Activated CD4-positive, alpha-beta T cell treated with anti-CD3 and anti-CD28 coated beads, Interleukin-2, amount 50 U/mL, for 1 hour (primary cell): ENCODE results near the gene INTS3.
"Not testable (repeated sequence)": the region's sequence is repeated elsewhere in the genome, so short reads cannot be mapped to it uniquely, and the experiment has no call there.

Source experiments
- DNase-seq: peaks from one replicate; pipeline ENCODE4 v3.0.0-alpha.2; 2020

INTS3 gene

DNA sequence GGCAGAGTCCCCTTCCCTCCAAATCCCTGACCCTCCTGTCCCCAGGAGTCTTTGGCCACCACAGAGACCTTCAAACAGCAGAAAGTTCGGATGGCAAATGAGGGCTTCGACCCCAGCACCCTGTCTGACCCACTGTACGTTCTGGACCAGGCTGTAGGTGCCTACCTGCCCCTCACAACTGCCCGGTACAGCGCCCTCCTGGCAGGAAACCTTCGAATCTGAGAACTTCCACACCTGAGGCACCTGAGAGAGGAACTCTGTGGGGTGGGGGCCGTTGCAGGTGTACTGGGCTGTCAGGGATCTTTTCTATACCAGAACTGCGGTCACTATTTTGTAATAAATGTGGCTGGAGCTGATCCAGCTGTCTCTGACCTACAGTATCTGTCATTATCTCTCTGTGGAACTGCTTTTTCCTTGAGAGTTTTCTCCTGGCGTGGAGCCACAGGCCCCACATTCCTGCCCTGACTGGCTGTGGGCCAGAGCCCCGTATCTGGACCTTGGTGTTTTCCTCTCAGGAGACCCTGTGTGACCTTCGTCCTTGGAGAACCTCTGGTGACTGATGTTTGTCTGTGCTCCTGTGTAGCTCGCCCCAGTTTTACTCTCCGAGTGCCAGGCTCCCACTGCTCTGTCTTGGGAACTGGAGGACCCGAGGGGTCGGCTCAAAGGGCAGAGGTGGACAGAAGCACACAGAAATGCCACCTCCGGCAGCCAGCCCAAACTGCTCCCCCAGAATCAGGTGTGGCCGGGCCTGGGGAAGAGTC lies 52.1 kb downstream of the INTS3 start:
- DNase-seq, result no peak

DNA sequence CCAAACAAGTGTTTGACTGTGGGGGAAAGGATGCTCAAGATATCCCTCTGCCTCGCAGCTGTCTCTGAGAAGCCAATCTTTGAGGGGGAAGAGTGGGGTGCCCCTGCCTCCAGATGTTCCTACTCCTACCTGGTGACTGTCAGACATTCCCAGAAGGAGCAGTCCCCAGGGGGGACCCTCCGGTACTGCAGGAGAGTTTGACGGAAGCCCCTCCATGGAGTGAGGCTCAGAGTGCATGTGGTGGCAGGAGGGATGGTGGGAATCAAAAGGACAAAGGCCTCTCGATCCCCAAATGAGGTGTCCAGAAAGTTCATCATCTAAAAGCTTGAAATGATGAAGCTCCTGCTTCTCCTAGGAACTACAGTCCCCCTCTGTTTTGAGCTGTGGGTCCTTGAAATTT lies 52.7 kb downstream of the INTS3 start:
- DNase-seq, result no peak

DNA sequence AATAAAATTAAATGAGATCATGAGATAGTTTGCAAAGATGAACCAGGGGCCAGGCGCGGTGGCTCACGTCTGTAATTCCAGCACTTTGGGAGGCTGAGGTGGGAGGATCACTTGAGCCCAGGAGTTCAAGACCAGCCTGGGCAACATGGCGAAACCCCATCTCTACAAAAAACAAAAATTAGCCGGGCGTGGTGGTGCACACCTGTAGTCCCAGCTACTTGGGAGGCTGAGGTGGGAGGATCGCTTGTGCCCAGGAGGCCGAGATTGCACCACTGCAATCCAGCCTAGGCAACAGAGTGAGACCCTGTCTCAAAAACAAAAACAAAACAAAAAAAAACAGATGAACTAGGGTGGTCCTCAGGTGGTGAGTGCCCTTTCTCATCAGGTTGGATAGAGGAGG lies 54.8 kb downstream of the INTS3 start:
- DNase-seq, result not testable (repeated sequence)

DNA sequence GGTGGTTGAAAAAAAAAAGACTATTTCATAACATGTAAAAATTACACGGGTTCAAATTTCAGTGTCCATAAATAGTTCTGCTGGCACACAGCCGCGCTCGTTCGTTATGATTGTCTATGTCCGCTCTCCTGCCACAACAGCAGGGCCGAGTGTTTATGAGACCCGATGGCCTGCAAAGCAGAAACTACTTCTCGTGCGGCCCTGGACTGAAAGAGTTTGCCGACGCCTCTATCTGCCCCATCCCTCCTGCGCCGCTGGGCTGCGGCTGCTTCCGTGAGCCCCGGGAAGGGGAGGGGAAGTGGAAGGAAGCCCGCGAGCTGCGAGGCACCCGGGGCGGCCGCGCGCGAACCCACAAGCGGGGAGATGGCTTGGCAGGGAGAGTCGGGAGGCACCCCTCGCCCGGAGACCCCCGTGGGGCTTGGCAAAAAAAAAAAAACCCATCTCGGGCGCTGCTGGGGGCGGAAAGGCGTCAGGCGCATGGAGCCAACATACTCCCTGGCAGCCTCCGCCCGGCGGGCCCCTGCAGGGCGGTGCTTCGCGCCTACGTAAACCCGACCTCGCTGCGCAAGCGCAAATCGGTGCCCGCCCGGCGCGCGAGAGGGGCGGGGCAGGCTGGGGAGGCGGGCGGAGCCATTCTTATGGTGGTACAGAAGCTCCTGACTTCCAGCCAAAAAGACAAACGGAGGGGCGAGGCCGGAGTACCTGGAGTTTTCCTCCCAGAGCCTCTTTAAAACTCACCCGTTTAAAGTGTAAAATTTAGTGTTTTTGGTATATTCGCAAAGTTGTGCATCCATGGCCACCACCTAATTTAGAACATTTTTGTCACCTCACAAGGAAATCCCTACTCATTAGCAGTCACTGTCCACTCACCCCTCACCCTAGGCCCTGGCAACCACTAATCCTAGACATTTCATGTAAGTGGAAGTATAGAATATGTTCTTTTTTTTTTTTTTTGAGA lies 55.7 kb downstream of the INTS3 start:
- DNase-seq, result peak; percentile 89

DNA sequence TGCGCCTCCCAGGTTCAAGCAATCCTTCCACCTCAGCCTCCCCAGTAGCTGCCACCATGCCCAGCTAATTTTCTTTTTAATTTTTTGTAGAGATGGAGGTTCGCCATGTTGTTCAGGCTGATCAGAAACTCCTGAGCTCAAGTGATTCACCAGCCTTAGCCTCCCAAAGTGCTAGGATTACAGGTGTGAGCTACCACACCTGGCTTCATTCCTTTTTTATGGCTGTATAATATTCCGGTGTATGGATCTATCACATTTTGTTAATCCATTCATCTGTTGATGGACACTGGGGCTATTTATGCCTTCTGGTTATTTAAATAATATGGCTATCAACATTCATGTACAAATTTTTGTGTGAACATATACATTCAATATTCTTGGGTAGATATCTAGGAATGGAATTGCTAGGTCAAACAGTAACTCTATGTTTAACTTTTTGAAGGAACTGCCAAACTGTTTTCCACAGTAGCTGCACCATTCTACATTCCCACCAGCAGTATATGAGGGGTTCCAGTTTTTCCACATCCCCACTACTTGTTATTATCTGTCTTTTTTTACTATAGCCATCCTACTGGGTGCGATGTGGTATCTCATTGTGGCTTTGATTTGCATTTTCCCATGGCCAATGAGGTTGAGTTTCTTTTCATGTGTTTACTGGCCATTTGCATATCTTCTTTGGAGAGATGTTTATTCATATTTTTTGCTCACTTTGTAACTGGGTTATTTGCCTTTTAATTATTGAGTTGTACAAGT lies 58.4 kb downstream of the INTS3 start:
- no peak for DNase-seq

DNA sequence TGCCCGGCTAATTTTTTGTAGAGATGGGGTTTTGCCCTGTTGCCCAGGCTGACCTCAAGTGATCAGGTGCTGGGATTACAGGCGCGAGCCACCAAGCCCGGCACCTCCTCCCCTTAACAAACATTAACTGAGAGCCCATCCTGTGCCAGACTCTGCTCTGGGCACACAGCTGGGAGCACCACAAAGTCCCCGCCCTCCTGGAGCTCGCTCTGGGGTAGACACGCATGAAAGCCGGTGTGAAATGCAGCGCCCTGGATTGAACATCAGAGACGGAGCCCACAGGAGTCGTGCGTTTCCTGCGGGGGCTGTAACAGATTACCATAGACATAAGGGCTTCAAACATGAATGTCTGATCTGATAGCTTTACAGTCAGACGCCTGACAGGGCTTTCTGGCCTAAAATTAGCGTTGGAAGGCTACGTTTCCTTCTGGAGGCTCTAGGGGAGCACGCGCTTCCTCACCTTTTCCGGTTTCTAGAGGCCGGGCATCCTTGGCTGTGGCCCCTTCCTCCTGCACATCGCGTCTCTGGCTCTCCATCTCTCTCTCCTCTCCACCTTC lies 61.7 kb downstream of the INTS3 start:
- no peak for DNase-seq

DNA sequence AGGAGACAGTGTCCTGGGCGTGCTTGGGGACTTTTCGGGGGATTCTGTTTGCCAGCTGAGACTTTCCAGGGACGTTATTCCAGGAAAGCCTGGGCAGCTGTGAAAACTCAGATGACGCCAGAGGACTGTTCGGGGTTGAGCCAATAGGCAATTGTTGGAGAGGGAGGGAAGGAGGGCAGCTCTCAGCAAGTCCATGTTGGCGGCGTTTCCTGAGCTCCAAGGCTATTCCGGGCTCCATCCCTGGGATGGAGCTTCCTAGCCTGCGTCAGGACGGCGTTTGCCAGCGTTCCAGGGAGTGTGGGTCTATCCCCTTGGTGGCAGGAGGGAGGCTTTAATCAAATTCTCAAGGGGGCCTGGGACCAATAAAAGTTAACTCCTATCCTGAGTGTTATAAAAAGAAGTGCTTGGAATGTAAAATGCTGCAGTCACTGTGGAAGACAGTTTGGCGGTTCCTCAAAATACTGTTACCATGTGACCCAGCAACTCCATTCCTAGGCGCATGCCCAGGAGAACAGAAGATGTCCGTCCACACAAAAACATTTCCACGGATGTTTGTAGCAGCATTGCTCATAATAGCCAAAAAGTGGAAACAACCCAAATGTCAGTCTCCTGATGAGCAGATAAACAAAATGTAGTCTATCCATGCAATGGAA lies 62.6 kb downstream of the INTS3 start:
- no peak for DNase-seq

DNA sequence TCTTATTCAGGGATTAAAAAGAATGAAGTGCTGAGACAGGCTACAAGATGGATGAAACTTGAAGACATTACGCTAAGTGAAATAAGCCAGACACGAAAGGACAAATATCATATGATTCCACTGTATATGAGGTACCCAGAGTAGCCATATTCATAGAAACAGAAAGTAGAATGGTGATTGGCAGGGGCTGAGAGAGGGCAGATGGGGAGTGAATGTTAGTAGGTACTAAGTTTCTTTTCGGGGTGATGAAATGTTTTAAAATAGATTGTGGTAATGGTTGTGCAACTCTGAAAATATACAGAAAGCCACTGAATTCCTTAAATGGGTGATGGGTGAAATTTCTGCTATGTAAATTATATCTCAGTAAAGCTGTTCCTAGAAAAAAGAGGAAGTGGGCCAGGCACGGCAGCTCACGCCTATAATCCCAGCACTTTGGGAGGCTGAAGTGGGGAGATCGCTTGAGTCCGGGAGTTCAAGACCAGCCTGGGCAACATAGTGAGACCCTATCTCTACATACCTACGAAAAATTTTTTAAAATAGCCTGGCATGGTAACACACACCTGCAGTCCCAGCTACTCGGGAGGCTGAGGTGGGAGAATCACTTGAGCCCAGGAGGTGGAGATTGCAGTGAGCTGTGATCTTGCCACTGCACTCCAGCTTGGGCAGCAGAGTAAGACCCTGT lies 63.3 kb downstream of the INTS3 start:
- DNase-seq, result no peak

DNA sequence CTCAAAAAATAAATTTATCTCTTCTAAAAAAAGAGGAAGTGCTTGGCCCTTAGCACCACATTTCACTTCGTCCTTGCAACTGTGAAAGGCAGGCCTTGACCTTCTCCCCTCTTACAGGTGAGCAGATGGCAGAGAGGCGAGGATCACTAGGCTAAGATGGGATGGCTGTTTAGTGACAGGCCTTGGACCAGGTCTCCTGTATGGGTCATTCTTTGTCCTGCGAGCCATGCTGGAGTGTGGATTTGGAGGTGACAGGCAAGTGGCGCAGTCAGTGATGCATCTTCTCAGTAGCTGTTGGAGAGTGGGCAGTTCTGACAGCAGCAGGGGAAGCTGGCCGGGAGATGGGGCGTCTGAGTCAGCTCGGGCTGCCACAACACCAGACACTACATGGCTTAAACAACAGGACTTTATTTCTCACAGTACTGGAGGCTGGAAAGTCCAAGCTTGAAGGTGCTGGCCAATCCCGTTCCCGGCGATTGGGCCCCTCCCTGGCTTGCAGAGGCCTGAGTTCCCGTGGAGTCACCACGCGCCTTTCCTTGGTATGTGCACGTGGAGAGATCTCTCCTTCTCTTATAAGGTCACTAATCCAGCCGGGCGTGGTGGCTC lies 63.9 kb downstream of the INTS3 start:
- DNase-seq, result no peak

DNA sequence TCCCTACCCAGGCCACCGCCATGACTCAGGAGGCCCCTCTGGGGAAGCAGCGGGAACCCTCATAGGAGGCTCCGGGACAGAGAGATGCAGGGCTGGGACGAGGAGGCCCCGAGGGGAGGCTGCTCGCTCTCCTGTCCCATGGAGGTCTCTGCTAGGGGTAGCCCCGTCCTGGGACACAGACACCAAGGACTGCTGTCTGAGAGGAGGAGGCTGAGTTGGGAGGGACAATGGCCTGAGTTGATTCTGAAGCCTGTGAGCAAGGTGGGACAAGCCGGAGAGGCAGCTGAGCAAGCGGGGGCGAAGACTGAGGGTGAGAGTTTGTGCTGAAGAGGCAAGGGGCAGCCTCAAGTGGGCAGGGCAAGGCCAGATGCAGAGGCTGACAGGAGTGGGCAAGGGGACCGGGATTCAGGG lies 64.8 kb downstream of the INTS3 start:
- no peak for DNase-seq

DNA sequence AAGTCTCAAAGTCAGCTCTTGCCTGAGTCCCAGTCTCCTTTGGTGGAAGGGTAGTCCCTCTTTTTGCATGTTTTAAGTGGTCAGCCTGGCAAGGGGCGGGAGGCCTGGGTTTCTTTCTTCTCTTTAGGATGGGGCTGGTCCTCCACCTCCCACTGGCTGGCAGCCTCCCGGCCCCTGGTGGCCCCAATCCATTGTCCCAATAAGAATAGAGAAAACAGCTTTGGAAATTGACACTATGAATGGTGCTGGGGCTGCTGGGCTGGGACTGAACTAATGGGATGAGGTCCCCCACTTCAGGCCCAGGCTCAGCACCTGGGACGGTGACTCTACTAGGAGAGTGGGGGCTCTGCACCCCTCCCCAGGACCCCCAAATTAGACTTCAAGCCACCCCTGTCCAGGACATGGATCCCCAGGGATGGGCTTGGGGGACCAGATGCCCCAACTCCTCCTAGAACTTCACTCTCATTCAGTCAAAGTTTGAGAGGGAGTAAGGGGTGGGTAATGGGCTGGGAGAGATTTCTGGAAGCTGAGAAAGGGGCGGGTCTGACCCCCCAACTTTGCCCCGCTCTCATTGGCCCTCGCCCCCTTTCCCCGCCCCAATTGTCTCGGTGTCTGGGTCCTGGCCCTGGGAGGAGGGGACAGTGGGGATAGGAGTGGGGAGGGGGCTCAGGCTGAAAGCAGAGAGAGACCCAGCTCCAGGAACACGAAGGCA lies 65.6 kb downstream of the INTS3 start:
- DNase-seq, result no peak

DNA sequence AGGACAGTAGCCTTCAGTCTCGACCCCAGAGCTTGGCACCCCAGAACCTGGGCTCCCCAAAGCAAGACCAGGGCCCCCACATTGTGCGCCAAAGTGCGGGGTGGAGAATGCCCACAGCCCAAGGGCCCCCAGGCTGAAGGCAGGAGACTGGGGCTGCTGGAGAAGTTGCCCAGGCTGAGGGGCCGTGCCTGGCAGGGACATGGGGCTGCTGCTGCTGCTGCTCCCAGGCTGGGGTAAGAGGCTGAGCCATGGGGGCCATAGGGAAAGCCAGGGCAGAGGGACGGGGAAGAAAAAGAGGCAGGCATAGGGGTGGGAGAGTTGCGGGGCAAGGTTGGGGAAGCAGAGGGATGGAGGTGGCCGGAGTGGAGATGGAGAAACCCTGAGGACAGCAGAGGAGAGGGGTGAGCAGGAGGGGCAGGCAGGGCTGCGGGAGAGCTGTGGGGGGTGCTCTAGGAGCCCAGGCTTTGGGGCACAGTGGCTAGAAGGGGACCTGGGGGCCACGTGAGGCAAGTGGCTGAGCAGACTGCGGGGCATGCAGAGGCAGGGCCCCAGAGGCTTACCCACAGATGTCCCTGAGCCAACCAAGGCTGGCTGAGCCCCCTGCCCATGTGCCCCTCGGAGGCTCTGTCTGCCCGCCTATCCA lies 66.2 kb downstream of the INTS3 start:
- no peak for DNase-seq

DNA sequence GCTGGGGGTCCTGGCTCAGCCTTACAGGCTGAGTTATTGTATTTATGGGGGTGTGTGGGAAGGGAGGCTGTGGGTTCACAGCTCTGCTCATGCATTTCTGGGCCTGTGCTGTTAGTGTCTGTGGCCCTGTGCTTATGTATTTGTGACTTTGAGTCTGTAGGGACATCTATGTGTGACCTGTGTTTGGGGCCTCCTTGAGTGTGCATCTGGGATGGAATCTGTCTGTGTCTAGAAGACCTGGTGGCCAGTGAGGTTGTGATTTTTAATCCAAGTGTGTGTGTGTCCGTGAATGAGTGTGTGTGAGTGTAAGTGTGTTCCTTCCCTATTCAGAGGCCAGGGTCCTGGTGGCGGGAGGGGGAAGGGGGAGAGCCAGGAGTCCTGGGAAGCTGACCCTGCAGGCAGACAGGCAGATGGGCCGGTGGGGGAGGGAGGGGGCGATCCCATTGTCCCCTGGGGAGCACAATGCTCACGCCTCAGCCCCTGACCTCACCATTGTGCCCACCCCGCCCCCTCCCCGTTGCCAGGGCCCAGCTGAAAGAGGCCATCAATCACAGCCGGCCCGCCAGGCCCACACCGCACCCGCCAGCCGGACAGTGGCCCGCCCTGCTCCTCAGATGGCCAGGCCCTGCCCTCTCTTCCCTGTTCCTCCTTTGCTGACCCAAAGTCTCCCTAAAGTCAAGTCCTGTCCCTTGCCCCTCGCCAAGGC lies 66.9 kb downstream of the INTS3 start:
- no peak for DNase-seq

DNA sequence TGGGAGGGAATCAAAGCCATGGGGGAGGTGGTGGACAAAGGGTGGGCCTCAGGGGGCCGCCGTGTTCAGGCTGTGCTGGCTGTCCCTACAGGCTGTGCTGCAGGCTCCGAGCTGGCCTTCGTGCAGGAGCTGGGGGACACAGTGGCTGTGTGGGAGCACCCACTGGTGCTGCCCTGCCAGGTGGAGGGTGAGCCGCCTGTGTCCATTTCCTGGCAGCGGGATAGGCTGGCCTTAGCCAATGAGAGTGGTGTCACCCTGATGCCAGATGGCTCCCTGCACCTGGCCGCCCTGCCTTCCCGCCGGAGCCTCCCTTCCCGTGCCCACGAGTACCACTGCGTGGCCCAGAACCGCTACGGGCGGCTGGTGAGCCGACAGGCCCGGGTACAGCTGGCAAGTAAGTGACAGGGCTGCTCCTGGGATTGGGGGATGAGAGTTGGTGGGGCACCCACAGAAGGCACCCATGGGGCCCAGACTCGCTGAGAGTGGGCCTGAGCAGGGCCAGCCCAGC lies 67.5 kb downstream of the INTS3 start:
- no peak for DNase-seq

DNA sequence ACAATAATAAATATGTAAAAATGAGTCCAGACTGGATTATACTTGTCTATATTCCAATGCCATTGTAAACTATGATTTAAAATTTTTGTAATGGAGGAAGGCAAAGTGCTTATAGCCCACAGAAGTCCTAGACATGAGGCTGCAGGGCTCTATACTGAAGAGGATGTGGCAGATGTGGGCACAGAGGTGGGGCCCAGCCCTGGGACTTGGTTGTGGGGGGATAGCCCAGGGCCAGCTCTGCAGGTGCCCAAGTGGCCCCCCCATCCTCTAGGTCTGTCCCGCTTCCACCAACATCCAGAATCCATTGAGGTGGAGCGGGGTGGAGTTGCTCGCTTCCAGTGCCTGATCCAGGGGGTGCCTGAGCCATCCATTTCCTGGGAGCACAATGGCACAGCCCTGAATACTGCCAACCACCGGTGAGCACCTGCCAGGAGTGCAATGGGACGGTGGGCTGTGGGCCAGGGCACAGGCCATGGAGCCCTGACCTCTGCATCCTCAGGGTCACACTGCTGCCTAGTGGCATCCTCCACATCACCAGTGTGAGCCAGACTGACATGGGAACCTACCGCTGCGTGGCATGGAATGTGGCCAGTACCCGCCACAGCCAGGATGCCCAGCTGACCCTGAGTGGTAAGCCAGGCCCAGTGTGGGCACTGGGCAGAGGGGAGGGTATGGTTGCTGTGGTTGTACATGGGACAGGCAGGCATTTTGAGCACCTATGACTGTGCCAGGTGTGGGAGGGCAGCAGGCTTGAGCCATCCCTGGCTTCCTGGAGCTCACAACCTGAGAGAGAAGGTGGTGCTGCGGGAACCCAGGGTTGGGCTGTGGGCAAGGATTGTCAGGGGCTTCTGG lies 68.3 kb downstream of the INTS3 start:
- no peak for DNase-seq

DNA sequence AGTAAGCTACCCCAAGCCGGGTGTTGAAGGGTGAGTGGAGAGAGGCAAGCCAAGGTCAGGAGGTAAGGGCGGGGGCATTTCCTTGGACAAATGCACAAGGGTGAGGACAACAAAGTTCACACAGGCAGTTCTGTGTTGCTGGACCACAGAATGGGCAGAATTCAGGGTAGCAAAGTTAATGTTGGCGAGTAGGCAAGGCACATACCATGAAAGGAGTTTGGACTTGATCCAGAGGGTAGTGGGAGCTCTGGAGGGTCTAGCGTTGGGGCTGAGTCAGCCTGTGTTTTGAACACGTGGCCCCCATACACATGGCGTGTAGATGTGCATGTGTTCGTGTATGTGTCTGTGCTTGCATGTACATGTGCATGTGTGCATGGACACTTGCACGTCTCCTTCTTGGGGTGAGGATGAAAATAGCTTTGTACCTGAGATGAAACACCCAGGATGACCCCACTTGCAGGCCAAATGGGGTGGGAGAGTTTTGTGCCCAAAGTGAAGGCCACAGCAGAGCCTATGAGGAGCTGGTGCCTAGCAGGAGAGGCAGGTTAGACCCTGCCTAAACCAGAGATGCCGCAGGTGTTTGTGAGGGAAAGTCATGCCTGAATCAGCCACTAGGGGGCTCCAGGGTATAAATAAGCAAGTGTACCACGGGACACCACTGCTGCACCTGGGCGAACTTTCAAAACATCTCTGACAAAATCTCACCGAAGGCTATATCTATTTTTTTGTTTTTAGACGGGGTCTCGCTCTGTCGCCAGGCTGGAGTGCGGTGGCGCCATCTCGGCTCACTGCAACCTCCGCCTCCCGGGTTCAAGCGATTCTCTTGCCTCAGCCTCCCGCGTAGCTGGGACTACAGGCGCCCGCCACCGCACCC lies 69.2 kb downstream of the INTS3 start:
- peak; percentile 87 for DNase-seq

DNA sequence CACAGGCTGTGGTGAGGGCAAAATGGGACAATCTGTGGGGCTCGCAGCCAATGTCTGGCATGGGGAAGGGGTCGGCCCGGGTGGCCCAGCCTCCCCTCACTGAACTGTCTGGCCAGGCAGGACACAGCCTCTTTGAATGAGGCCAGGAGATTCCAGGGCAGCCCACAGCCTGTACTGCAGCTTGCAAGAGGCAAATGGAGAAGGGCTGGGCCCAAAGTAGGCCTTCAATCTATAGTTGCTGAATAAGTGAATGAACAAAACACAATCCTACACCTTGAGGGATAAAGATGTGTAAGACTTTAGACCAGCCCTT lies 70.6 kb downstream of the INTS3 start:
- DNase-seq, result no peak

DNA sequence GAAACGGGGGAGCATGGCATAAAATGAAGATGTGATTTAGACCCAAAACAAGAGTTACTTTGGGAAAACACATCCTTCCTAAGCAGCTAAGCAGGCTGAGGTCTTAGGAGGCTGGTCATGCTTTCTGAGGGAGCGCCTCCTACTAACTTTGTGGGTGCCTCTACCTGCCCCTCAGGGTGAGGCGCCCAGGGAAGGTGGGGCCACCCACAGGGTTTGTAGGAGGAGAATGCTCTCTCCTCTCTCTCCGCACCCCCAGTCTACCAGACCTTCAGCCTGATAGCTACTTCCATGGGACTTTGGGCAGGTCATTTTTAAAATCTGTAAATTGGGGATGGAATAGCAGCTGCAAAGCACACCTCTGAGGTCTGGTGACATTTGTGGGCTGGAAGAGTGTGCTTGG lies 71.2 kb downstream of the INTS3 start:
- no peak for DNase-seq
